GM10266 (cell line): Measurements from ENCODE around the gene KIF26A.

Experiments
- DNase-seq: peaks from one replicate; pipeline ENCODE4 v3.0.0; 2012; ENCODE audit errors: extremely low spot score
- TF ChIP-seq, protein P1 (sequence below): IDR thresholded peaks from 2 replicates; pipeline ENCODE4 v1.5.1; 2012; ENCODE audit warnings: mild to moderate bottlenecking, low read depth; ENCODE audit not compliant: control insufficient read depth, insufficient read depth; ENCODE audit errors: missing control alignments

Gene KIF26A

DNA sequence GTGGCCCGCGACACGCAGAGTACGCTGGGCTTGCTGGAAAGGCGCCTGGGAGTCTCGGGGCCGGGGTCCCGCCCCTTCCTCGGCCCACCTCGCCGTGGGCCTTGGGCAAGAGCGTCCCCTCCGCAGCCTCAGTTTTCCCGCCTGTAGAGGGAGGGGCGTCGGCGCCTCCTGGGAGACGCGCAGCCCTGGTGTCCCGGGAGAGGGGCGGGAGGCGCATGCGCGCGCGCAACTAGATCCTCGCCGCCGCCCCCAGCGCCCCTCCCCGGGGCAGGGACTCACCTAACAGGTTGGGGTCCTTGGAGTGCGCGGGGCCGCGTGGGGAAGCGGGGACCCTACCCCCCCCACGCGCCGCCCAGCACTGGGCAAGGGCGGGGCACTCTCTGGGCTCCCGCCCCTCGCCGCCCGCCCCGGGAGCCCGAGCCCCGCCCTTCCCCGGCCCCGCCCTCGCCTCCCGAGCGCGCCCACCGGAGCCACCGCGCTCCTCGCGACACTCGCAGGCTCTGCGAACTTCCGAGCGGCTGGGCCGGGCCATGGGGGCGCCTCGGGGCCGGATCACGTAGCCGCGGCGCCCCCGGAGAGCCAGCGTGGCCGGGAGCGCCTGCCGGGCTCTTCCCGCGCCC, at the start of gene KIF26A:
Gene KIF26A, plus strand, starts transcription at position 490 of the 620 bp plus-strand sequence. CDS start 136 bp downstream, outside the sequence.
- DNase-seq, result no peak
- TF ChIP-seq, protein P1, sequence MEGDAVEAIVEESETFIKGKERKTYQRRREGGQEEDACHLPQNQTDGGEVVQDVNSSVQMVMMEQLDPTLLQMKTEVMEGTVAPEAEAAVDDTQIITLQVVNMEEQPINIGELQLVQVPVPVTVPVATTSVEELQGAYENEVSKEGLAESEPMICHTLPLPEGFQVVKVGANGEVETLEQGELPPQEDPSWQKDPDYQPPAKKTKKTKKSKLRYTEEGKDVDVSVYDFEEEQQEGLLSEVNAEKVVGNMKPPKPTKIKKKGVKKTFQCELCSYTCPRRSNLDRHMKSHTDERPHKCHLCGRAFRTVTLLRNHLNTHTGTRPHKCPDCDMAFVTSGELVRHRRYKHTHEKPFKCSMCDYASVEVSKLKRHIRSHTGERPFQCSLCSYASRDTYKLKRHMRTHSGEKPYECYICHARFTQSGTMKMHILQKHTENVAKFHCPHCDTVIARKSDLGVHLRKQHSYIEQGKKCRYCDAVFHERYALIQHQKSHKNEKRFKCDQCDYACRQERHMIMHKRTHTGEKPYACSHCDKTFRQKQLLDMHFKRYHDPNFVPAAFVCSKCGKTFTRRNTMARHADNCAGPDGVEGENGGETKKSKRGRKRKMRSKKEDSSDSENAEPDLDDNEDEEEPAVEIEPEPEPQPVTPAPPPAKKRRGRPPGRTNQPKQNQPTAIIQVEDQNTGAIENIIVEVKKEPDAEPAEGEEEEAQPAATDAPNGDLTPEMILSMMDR, result no peak

DNA sequence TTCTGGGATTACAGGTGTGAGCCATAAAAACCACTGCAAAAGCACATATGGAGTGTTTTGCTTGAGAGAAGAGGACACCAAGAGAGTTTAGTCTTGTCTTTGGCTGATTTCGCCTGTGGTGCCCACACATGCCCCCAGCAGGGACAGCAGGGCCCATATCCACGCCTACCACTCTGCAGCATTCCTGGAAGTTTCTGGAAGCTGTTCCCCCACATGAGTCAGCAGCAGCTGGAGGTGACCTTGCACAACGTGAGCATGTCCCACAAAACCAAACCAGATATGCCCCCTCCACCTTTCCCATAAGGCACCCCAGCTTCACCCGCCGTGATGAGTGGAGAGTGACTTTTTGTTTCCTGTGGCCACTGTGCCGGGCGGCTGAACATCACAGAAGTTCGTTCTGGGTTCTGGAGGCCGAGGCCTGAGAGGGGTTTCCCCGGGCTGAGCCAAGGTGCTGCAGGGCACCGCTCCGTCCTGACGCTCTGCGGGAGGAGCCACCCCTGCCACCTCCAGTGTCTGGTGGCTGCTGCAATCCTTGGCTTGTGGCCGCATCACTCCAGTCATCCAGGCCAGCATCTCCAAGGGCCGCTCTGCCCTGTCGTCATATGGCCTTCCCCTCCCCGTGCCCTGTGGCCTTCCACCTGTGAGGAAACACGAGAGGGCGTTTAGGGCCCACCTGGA, 48.2 kb upstream of the KIF26A start:
- no peak for DNase-seq
- TF ChIP-seq, protein P1, result no peak

DNA sequence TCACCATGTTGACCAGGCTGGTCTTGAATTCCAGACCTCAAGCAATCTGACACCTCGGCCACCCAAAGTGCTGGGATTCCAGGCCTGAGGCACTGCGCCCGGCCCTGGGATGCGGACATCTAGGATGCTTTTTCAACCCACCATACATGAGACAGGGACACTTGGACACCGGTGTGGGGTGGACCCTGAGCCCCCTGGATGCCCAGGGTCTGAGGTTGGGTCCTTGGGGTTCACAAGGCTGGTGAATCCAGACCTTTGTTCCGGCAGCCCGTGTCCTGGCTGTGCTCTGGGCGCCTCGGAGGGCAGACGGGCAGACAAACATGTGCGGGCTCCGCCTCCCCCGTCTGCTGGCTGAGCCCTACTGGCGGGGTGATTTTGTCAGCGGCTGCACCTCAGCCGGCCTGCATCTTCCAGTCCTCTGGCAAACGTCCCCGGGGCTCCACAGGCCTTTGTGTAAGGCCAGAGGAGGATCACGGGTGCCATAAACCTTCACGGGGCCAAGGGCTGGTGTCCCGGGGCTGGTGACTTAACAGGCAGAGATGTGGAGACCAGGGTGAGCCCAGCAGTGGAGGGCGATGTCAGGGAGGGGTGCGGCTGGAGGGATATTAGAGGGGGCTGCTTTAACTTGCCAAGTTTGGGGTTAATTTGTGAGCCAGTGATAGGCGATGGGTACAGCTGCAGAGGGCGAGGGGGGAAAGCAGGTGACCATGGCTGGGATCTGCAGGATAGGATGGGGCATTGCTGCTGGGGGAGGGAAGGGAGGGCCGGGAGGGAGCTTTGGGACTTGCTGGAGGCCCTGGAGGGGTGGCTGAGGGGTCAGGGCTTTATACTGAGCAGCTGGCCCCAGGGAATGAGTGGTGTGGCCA, 47.1 kb upstream of the KIF26A start:
- DNase-seq, result no peak
- TF ChIP-seq, protein P1, result no peak

DNA sequence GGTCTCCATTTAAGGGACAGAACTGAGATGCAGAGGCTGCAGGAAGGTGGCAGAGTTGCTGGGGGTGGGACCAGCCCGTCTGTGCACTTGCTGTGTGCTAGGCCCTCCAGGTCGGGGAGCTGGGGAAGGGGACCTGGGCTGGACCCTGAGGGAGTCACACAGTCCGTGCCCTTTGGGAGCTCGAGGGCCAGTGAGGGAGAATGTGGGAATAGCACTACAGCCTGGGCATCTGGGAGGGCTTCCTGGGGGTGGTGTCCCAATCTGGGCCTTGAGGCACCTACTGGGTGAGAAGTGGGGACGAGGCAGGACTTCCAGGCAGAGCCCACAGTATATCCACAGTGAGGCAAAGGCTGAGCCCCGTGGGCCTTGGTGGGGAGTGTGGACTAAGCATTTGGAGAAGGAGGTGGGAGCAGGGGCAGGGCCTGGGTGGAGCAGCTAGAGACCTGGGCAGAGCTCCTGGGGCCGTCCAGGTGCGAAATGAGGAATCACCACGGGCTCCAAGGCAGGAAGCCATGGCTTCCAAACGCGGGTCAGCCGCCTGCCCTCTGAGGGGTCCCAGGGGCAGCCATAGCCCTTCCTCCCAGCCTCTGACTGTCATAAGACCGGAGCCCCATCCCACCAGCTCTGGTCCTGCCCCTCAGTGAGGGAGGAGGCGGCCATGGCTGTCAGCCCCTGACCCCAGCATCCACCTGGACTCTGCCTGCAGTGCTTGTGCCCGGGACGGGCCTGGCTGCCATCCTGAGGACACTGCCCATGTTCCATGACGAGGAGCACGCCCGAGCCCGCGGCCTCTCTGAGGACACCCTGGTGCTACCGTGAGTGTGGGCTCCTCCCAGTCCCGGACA, 46.2 kb upstream of the KIF26A start:
- TF ChIP-seq, protein P1, result no peak
- DNase-seq, result no peak

DNA sequence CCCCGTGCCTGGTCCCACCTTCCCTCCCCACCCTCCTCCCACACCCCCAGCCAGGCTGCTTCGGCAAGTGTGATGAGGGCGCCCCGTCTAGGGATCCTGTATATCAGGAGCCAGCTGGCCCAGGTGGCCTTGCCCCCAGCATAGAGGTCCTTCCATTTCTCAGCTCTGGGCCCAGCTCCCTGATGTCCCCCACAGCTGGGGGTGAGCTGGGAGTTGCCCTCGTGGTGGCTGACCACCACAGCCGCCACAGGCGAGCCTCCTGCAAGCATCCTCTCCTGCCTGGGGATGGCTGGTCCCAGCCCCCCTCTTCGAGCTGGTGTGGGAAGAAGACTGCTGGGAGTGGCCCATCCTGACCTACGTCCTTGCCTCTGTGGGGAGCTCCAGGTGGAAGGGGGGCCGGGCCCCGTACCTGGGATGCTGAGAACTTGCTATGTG, 45.4 kb upstream of the KIF26A start:
- DNase-seq, result no peak
- TF ChIP-seq, protein P1, result no peak

DNA sequence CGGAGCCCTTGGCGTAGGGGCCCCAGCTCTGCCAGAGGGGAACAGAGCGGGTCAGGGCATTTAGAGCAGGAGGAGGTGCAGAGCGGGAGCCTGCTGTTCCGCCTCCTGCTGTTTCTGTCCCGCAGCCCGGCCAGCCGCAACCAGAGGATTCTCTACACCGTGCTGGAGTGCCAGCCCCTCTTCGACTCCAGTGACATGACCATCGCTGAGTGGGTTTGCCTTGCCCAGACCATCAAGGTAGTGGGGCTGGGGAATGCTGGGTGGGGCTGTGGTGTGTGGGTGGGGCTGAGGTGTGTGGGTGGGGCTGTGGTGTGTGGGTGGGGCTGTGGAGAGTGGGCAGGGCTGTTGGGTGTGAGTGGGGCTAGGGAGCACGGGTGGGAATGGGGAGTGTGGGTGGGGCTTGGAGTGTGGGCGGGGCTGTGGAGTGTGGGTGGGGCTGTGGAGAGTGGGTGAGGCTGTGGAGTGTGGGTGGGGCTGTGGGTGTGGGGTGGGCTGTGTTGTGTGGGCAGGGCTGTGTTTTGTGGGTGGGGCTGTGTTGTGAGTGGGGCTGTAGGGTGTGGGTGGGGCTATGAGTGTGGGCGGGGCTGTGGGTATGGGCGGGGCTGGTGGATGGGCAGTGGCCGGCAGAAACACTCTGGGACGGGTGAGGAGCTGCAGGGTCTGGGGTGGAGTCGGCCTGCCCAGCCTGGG, 44.9 kb upstream of the KIF26A start:
- DNase-seq, result no peak
- TF ChIP-seq, protein P1, result no peak
